Parathyroid adenoma (tissue), 2 donors: Measurements from ENCODE around the gene LRRC32.
"Not testable (repeated sequence)": the region's sequence is repeated elsewhere in the genome, so short reads cannot be mapped to it uniquely, and the experiment has no call there.

ENCODE experiments used
- H2AFZ ChIP-seq: fragments of 300-600 bp; sonication (generic); one replicate; pipeline ENCODE4 v1.7.0; 2017; ENCODE audit warnings: antibody characterized with exemption, mild to moderate bottlenecking
- H3K27ac ChIP-seq: fragments of 300-600 bp; sonication (generic); one replicate; pipeline ENCODE4 v1.7.0; 2017
- H3K27me3 ChIP-seq: fragments of 300-600 bp; sonication (generic); one replicate; pipeline ENCODE4 v1.7.0; 2017; ENCODE audit warnings: low read length; ENCODE audit not compliant: control insufficient read depth, insufficient read depth
- H3K36me3 ChIP-seq: fragments of 300-600 bp; sonication (generic); one replicate; pipeline ENCODE4 v1.7.0; 2017; ENCODE audit warnings: low read length; ENCODE audit not compliant: control insufficient read depth, insufficient read depth
- H3K4me1 ChIP-seq: fragments of 300-600 bp; sonication (generic); one replicate; pipeline ENCODE4 v1.7.0; 2017; ENCODE audit warnings: control low read depth
- H3K4me2 ChIP-seq: fragments of 300-600 bp; sonication (generic); one replicate; pipeline ENCODE4 v1.7.0; 2017; ENCODE audit warnings: low read length
- H3K4me3 ChIP-seq: fragments of 300-600 bp; sonication (generic); one replicate; pipeline ENCODE4 v1.7.0; 2017; ENCODE audit warnings: low read depth, low read length
- H3K79me2 ChIP-seq: fragments of 300-600 bp; sonication (generic); one replicate; pipeline ENCODE4 v1.7.0; 2017; ENCODE audit warnings: control low read depth
- H3K9ac ChIP-seq: fragments of 300-600 bp; sonication (generic); one replicate; pipeline ENCODE4 v1.7.0; 2017; ENCODE audit warnings: mild to moderate bottlenecking
- H3K9me3 ChIP-seq: fragments of 300-600 bp; sonication (generic); one replicate; pipeline ENCODE4 v1.7.0; 2017; ENCODE audit warnings: low read length; ENCODE audit not compliant: control insufficient read depth
- TF ChIP-seq, protein P1 (sequence below): fragments of 300-600 bp; sonication (generic); IDR thresholded peaks from one replicate; pipeline ENCODE4 v1.7.0; 2017; ENCODE audit warnings: antibody characterized with exemption, mild to moderate bottlenecking
- donor health status: primary hyperparathyroidism.

The LRRC32 gene

GRCh38 chr11:76622493-76623094 lies 48.0 kb downstream of the LRRC32 start:
- Histone ChIP-seq H3K4me3 (no peak overlapping the region), H3K27me3 (no peaks in the 10 kb centered on the region), H3K27ac (no peak overlapping the region), H3K9ac (no peak overlapping the region), H3K36me3 (no peaks in the 10 kb centered on the region), H3K9me3 (no peaks in the 10 kb centered on the region), H2AFZ (no peak overlapping the region), H3K4me2 (no peak overlapping the region), H3K4me1 (no peaks in the 10 kb centered on the region), H3K79me2 (no peaks in the 10 kb centered on the region)
- TF ChIP-seq, protein P1, sequence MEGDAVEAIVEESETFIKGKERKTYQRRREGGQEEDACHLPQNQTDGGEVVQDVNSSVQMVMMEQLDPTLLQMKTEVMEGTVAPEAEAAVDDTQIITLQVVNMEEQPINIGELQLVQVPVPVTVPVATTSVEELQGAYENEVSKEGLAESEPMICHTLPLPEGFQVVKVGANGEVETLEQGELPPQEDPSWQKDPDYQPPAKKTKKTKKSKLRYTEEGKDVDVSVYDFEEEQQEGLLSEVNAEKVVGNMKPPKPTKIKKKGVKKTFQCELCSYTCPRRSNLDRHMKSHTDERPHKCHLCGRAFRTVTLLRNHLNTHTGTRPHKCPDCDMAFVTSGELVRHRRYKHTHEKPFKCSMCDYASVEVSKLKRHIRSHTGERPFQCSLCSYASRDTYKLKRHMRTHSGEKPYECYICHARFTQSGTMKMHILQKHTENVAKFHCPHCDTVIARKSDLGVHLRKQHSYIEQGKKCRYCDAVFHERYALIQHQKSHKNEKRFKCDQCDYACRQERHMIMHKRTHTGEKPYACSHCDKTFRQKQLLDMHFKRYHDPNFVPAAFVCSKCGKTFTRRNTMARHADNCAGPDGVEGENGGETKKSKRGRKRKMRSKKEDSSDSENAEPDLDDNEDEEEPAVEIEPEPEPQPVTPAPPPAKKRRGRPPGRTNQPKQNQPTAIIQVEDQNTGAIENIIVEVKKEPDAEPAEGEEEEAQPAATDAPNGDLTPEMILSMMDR: no peak

- no peak overlapping the region for H3K4me3 ChIP-seq
- no peaks in the 10 kb centered on the region for H3K79me2 ChIP-seq
- no peaks in the 10 kb centered on the region for H3K4me1 ChIP-seq
- no peaks in the 10 kb centered on the region for H3K9me3 ChIP-seq
- no peak overlapping the region for H3K9ac ChIP-seq
- no peak overlapping the region for H3K27ac ChIP-seq
- TF ChIP-seq, protein P1: no peak
- H3K4me2 ChIP-seq: no peak overlapping the region
- no peaks in the 10 kb centered on the region for H3K27me3 ChIP-seq
- H3K36me3 ChIP-seq: no peaks in the 10 kb centered on the region
- H2AFZ ChIP-seq: no peak overlapping the region
Measured at GRCh38 chr11:76621868-76622267, 48.7 kb downstream of the LRRC32 start.

- no peak overlapping the region for H2AFZ ChIP-seq
- H3K27me3 ChIP-seq: no peaks in the 10 kb centered on the region
- TF ChIP-seq, protein P1: no peak
- H3K4me2 ChIP-seq: no peak overlapping the region
- no peaks in the 10 kb centered on the region for H3K9me3 ChIP-seq
- H3K4me3 ChIP-seq: no peak overlapping the region
- H3K4me1 ChIP-seq: no peaks in the 10 kb centered on the region
- H3K27ac ChIP-seq: no peak overlapping the region
- H3K79me2 ChIP-seq: no peaks in the 10 kb centered on the region
- no peaks in the 10 kb centered on the region for H3K36me3 ChIP-seq
- no peak overlapping the region for H3K9ac ChIP-seq
Measured at GRCh38 chr11:76621466-76621865, 49.1 kb downstream of the LRRC32 start.

GRCh38 chr11:76620489-76620888 lies 50.1 kb downstream of the LRRC32 start:
- no peak overlapping the region for H2AFZ ChIP-seq
- H3K79me2 ChIP-seq: no peaks in the 10 kb centered on the region
- H3K36me3 ChIP-seq: no peaks in the 10 kb centered on the region
- no peaks in the 10 kb centered on the region for H3K4me1 ChIP-seq
- no peaks in the 10 kb centered on the region for H3K9me3 ChIP-seq
- H3K9ac ChIP-seq: no peak overlapping the region
- H3K27me3 ChIP-seq: no peaks in the 10 kb centered on the region
- TF ChIP-seq, protein P1: no peak
- no peak overlapping the region for H3K4me3 ChIP-seq
- H3K27ac ChIP-seq: no peak overlapping the region
- no peak overlapping the region for H3K4me2 ChIP-seq

- H3K36me3 ChIP-seq, H2AFZ ChIP-seq, H3K27me3 ChIP-seq, H3K4me1 ChIP-seq, H3K9me3 ChIP-seq, H3K4me2 ChIP-seq, H3K9ac ChIP-seq, H3K4me3 ChIP-seq, H3K79me2 ChIP-seq, H3K27ac ChIP-seq: not testable (repeated sequence)
Measured at GRCh38 chr11:76619801-76620200, 50.7 kb downstream of the LRRC32 start.
